WERI-Rb-1 (cell line): ENCODE measurements around the gene TXNIP.
"Not testable (repeated sequence)": the region's sequence is repeated elsewhere in the genome, so short reads cannot be mapped to it uniquely, and the experiment has no call there.

Source experiments
- DNase-seq: peaks from one replicate; pipeline ENCODE4 v3.0.0-alpha.2; 2020
- H3K27ac ChIP-seq: fragments of 250-450 bp; sonication (Bioruptor Pico); 2 replicates; pipeline ENCODE4 v1.5.1; 2020; ENCODE audit warnings: mild to moderate bottlenecking, moderate library complexity
- H3K27me3 ChIP-seq: fragments of 250-450 bp; sonication (Bioruptor Pico); 2 replicates; pipeline ENCODE4 v1.5.1; 2021; ENCODE audit warnings: mild to moderate bottlenecking, low read depth, moderate library complexity; ENCODE audit not compliant: insufficient read depth, severe bottlenecking
- H3K36me3 ChIP-seq: fragments of 250-450 bp; sonication (Bioruptor Pico); 2 replicates; pipeline ENCODE4 v1.5.1; 2020; ENCODE audit warnings: mild to moderate bottlenecking, moderate library complexity
- H3K4me3 ChIP-seq: 2 replicates; pipeline ENCODE4 v1.5.1; 2011; ENCODE audit warnings: low read depth, mild to moderate bottlenecking, control low read depth, low read length
- H3K9me3 ChIP-seq: fragments of 250-450 bp; sonication (Bioruptor Pico); 2 replicates; pipeline ENCODE4 v1.5.1; 2021; ENCODE audit warnings: mild to moderate bottlenecking, moderate library complexity; ENCODE audit not compliant: severe bottlenecking
- TF ChIP-seq, protein P1 (sequence below): IDR thresholded peaks from 2 replicates; pipeline ENCODE4 v1.5.1; 2011; ENCODE audit warnings: low read depth, mild to moderate bottlenecking, control low read depth, inconsistent platforms, low read length

The TXNIP gene

DNA sequence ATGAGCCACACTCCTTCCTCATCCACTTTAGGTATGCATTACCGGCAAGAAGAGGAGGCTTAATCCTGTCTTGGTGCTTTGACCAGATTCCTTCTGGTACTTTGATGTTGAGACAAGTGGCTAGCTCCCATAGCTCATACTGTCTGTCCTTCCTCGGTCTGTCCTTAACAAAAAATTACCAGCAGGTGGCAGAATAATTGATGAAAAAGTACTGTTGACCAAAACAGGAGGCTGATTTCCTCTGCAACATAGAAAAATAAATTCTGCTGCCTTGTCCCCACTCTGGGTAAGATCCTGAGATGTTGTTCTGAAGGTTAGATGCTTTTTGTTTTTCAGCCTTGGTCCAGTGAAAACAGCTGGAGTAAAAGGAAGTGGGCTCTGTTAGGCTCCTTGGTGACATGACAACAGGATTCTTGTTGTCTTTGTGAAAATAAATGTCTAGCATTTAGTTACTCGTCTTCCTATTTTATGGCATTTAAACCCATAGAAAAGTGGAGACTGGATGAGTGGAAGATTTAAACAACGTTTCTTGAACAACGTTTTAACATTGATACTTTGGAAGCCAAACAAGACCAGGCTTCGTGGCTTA is 36.3 kb upstream of the TXNIP start:
- TF ChIP-seq, protein P1, sequence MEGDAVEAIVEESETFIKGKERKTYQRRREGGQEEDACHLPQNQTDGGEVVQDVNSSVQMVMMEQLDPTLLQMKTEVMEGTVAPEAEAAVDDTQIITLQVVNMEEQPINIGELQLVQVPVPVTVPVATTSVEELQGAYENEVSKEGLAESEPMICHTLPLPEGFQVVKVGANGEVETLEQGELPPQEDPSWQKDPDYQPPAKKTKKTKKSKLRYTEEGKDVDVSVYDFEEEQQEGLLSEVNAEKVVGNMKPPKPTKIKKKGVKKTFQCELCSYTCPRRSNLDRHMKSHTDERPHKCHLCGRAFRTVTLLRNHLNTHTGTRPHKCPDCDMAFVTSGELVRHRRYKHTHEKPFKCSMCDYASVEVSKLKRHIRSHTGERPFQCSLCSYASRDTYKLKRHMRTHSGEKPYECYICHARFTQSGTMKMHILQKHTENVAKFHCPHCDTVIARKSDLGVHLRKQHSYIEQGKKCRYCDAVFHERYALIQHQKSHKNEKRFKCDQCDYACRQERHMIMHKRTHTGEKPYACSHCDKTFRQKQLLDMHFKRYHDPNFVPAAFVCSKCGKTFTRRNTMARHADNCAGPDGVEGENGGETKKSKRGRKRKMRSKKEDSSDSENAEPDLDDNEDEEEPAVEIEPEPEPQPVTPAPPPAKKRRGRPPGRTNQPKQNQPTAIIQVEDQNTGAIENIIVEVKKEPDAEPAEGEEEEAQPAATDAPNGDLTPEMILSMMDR, result peak; percentile 50; the same call in 1 of the 2 replicates

GRCh38 chr1:146031476-146031875 is 35.1 kb upstream of the TXNIP start:
- DNase-seq, result no peak
- H3K4me3 ChIP-seq, result no peak overlapping the region
- TF ChIP-seq, protein P1, result no peak
- no peaks in the 10 kb centered on the region for H3K36me3 ChIP-seq
- no peaks in the 10 kb centered on the region for H3K27me3 ChIP-seq
- H3K27ac ChIP-seq, result peak overlapping the region; percentile 15
- peaks cover 9% of the 10 kb centered on the region for H3K9me3 ChIP-seq

More for the DNA sequence above, 36.3 kb upstream of the TXNIP start:
- H3K27ac ChIP-seq, result peak overlapping the region; percentile 15
- H3K27me3 ChIP-seq, result no peaks in the 10 kb centered on the region
- peak overlapping the region; percentile 15; the same call in 1 of the 2 replicates for H3K4me3 ChIP-seq
- peak; percentile 39 for DNase-seq
- H3K36me3 ChIP-seq, result no peaks in the 10 kb centered on the region
- H3K9me3 ChIP-seq, result peaks cover 9% of the 10 kb centered on the region

DNA sequence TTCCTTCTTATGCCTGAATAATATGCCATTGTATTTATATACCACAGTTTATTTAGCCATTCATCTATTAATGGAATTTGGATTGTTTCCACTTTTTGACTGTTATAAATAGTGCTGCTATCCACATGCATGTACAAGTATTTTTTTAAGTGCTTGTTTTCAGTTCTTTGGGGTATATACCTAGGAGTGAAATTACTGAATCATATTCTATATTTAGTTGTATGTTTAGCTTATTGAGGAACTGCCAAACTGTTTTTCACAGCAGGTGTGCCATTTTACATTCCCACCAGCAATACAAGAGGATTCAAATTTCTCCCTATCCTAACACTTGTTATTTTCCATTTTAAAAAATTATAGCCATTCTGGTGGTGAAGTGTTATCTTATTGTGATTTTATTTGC is 32.7 kb upstream of the TXNIP start:
- no peaks in the 10 kb centered on the region for H3K36me3 ChIP-seq

GRCh38 chr1:146026650-146027049 is 30.3 kb upstream of the TXNIP start:
- not testable (repeated sequence) for H3K27ac ChIP-seq, H3K27me3 ChIP-seq, DNase-seq, H3K36me3 ChIP-seq, H3K4me3 ChIP-seq, H3K9me3 ChIP-seq

More for the DNA sequence above, 32.7 kb upstream of the TXNIP start:
- no peak for DNase-seq
- H3K27ac ChIP-seq, result no peak overlapping the region
- TF ChIP-seq, protein P1, result no peak
- peaks cover 9% of the 10 kb centered on the region for H3K9me3 ChIP-seq
- no peak overlapping the region for H3K4me3 ChIP-seq
- H3K27me3 ChIP-seq, result no peaks in the 10 kb centered on the region

GRCh38 chr1:146025787-146026495 is 29.6 kb upstream of the TXNIP start:
- not testable (repeated sequence) for H3K27me3 ChIP-seq, H3K27ac ChIP-seq, DNase-seq, H3K9me3 ChIP-seq, H3K4me3 ChIP-seq, H3K36me3 ChIP-seq

GRCh38 chr1:146022403-146023127 is 26.2 kb upstream of the TXNIP start:
- TF ChIP-seq, protein P1, result no peak
- H3K27ac ChIP-seq, result no peak overlapping the region
- H3K4me3 ChIP-seq, result no peak overlapping the region
- DNase-seq, result no peak
- H3K27me3 ChIP-seq, result no peaks in the 10 kb centered on the region
- H3K36me3 ChIP-seq, result no peaks in the 10 kb centered on the region
- H3K9me3 ChIP-seq, result no peaks in the 10 kb centered on the region
